Vagina (tissue), 2 donors: ENCODE results near the gene RPL3. TPM values are rescaled to one million over a fixed set of nuclear protein-coding genes. Genes with fewer than 3 reads are reported as not detected.
A peak's percentile ranks its signal among the peaks of the same experiment; 100 is the strongest.

Experiments used
- DNase-seq, 2 donors: peaks; one replicate each; pipeline ENCODE4 v3.0.0-alpha.2; 2017; ENCODE audit errors: extremely low spot score in 2 of 2
- H3K27ac ChIP-seq: fragments of 200-600 bp; sonication (generic); one replicate; pipeline ENCODE4 v1.5.1; 2019
- H3K27me3 ChIP-seq: fragments of 200-600 bp; sonication (generic); one replicate; pipeline ENCODE4 v1.5.1; 2019
- H3K36me3 ChIP-seq, 2 donors: fragments of 200-600 bp; sonication (generic); one replicate each; pipeline ENCODE4 v1.5.1; 2017 to 2019
- H3K4me1 ChIP-seq: fragments of 200-600 bp; sonication (generic); one replicate; pipeline ENCODE4 v1.5.1; 2019
- H3K4me3 ChIP-seq, 2 donors: fragments of 200-600 bp; sonication (generic); 1 replicate in 1 of 2; 2 replicates in 1 of 2; pipeline ENCODE4 v1.5.1; 2016 to 2019
- H3K9me3 ChIP-seq: fragments of 200-600 bp; sonication (generic); one replicate; pipeline ENCODE4 v1.5.1; 2019
- POLR2A ChIP-seq, 2 donors: fragments of 450-650 bp; IDR thresholded peaks; one replicate each; pipeline ENCODE4 v1.6.1; 2017; ENCODE audit warnings: antibody characterized with exemption in 2 of 2, mild to moderate bottlenecking in 2 of 2, moderate library complexity in 2 of 2
- POLR2AphosphoS5 ChIP-seq, 2 donors: sonication (generic); formaldehyde crosslinking; IDR thresholded peaks; one replicate each; pipeline ENCODE4 v1.9.0; 2017; ENCODE audit warnings: antibody characterized with exemption in 2 of 2, mild to moderate bottlenecking in 2 of 2, low read depth in 1 of 2; ENCODE audit not compliant: insufficient read depth in 1 of 2
- intact Hi-C: fragments of 100-400 bp; cut with DNase I; formaldehyde crosslinking; loops from one replicate; pipeline ENCODE4 v1.15.1; 2023
- total RNA-seq: library from RNA; depleted of rRNA; stranded (reverse); fragments of >200 nt; gene quantifications from one replicate; pipeline ENCODE4 v1.2.3, GENCODE V29; 2016
- TF ChIP-seq, protein P1 (sequence below), 3 experiments: fragments of 450-650 bp in 2 of 3; fragments of 200-600 bp in 1 of 3; sonication (generic) in 1 of 3; IDR thresholded peaks; one replicate each; pipeline ENCODE4 v1.5.1; 2017 to 2019; ENCODE audit warnings: antibody characterized with exemption in 3 of 3, mild to moderate bottlenecking in 2 of 3, moderate library complexity in 2 of 3

Gene RPL3
- total RNA-seq, 1 donor from 2014 or later = 2,613 TPM

DNA sequence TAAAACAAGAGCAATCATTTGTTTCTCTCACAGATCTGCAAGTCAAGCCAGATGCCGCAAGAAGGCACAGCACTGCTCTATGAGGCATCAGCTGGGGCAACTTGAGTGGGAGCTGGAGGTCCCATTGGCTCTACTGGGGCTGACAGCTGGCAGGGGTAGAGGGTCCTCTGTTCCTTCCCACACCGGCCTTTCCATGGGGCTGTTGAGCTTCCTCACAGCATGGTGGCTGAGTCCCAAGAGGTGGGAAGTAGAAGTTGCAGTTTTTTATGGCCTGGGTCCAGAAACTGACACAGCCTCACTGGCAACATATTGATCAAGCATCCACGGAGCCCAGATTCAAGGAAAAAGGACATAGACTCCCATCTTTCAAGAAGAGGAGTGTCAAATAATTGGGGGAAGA, 34.4 kb downstream of the RPL3 start:
- Histone ChIP-seq H3K4me1 (peaks cover 19% of the 10 kb centered on the region), H3K9me3 (no peaks in the 10 kb centered on the region), H3K4me3 (no peak overlapping the region), H3K36me3 (no peaks in the 10 kb centered on the region), H3K27me3 (no peaks in the 10 kb centered on the region), H3K27ac (no peak overlapping the region)
- no peak for DNase-seq
- intact Hi-C loops = loop anchor here (10.0 kb wide), 1 partner anchor 690 kb away; no protein-coding TSS in a partner anchor
- TF ChIP-seq, protein P1, sequence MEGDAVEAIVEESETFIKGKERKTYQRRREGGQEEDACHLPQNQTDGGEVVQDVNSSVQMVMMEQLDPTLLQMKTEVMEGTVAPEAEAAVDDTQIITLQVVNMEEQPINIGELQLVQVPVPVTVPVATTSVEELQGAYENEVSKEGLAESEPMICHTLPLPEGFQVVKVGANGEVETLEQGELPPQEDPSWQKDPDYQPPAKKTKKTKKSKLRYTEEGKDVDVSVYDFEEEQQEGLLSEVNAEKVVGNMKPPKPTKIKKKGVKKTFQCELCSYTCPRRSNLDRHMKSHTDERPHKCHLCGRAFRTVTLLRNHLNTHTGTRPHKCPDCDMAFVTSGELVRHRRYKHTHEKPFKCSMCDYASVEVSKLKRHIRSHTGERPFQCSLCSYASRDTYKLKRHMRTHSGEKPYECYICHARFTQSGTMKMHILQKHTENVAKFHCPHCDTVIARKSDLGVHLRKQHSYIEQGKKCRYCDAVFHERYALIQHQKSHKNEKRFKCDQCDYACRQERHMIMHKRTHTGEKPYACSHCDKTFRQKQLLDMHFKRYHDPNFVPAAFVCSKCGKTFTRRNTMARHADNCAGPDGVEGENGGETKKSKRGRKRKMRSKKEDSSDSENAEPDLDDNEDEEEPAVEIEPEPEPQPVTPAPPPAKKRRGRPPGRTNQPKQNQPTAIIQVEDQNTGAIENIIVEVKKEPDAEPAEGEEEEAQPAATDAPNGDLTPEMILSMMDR (IDR thresholded peaks at IDR 0.05) = no peak
- TF ChIP-seq POLR2A (IDR thresholded peaks at IDR 0.05) (no peak), POLR2AphosphoS5 (IDR thresholded peaks at IDR 0.05; ENCODE audit: insufficient read depth in 1 of 2, low read depth in 1 of 2) (no peak)

DNA sequence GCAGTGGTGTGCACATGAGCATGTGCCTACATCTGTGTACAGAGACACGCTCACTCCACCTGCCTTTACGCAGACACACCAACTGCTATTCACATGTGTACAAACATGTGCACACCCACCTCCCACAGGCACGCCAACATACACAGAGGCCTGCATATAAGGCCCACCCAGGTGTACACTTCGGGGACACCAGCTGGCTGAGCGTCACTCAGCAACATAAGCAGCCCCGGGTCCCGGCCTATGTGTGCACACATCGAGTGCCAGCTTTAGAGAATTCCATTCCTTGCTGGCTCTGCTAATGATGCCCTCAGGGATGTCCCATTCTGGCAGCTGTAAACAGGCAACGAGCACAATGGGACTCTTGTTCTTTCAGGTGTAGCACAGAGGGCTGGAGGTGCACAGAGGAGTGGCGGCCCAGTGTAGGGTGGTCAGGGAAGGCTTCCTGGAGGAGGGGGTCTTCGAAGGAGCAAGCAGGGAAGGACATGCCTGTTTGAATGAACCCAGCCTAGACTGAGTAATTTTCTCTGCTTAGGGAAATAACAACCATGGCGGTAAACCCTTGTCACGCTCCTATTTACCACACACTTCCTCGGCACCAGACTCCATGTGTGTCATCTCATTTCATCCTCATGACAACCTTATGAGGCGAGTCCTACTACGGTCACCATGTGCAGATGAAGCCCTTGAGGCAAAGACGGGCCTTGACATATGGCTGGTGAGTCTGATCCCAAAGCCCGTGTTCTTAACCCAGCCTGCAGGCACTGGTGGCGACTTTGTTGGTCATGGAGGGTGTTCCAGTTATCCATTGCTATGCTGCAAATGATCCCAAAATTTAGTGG, 35.1 kb downstream of the RPL3 start:
- Histone ChIP-seq H3K4me3 (no peak overlapping the region), H3K27ac (peak overlapping the region; percentile 42), H3K9me3 (no peaks in the 10 kb centered on the region), H3K4me1 (peaks cover 19% of the 10 kb centered on the region), H3K36me3 (no peaks in the 10 kb centered on the region), H3K27me3 (no peaks in the 10 kb centered on the region)
- no peak for DNase-seq
- intact Hi-C loops = loop anchor here (10.0 kb wide), 1 partner anchor 690 kb away; no protein-coding TSS in a partner anchor
- TF ChIP-seq, protein P1 (IDR thresholded peaks at IDR 0.05) = no peak
- no peak for TF ChIP-seq POLR2AphosphoS5 (IDR thresholded peaks at IDR 0.05; ENCODE audit: insufficient read depth in 1 of 2, low read depth in 1 of 2)
- no peak for TF ChIP-seq POLR2A (IDR thresholded peaks at IDR 0.05)

DNA sequence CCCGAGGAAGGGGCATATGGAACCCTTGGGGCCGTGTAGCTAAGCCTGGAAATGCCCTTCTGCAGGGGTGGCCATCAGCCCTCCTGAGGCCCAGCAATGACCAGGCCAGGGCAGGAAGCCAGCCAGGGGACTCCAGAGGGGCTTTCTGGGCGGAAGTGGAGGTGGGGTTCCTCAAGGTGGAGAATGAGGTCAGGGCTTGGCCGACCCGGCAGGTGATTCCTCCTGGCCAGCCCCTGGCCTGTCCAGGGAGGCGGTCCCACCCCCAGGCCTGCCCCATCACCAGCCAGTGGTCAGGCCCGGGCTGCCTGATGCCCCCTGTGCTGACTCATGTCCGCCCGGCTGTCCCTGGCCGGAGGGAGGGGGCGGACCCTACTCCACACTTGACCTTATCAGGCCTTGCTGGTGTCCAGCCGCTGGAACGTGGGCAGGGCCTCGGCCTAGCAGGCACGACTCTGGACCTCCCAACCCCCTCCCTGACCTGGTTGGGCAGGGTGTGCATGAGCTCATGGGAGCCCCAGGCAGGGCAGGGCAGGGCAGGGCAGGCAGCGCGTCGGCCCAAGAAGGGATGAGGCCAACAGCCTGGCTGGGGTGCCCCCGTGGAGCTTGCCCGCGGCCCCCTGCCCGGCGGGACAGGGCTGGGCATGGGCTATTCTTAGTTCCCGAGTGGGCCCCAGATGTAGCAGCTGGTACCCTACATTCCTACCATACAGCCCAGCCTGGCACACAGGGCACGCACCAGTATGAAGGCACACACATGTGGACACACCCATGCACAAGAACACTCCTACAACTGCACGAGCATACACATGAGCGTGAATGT, 35.9 kb downstream of the RPL3 start:
- Histone ChIP-seq H3K4me3 (no peak overlapping the region), H3K36me3 (no peaks in the 10 kb centered on the region), H3K4me1 (peaks cover 19% of the 10 kb centered on the region), H3K27me3 (no peaks in the 10 kb centered on the region), H3K9me3 (no peaks in the 10 kb centered on the region), H3K27ac (peak overlapping the region; percentile 42)
- intact Hi-C loops = loop anchor here (10.0 kb wide), 1 partner anchor 691 kb away; no protein-coding TSS in a partner anchor
- no peak for DNase-seq
- no peak for TF ChIP-seq POLR2A (IDR thresholded peaks at IDR 0.05)
- peak in 1 of 2 donors; percentile 60 for TF ChIP-seq POLR2AphosphoS5 (IDR thresholded peaks at IDR 0.05; ENCODE audit: insufficient read depth in 1 of 2, low read depth in 1 of 2)

DNA sequence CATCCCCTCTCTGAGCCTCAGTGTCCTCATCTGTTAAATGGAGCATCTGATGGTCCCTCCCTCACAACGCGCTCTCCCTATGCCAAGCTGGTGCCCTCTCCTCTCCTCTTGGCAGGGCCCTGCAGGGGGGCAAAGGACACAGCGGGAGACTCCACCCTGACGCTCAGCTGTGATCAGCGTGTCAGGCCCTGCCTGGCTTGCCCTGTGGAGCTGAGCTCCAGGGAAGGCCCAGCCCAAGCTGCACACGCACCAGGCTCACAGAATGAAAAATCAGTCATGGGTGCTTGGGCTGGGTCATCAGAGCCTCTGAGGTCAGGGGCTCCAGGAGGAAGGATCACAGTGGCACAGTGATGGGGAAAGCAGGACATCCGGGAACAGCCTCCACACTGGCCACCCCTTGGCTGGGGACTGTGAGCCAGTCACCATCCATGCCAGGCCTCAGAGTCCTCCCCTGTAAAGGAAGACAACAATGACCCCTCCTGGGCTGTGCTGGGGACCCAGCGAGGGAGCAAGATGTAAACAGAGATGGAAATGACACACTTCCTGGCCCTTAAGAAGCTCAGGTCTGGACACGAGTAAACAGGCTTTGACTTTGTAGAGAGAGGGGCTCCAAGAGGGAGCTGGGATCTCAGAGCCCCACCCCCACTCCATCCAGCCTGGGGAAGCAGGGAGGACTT, 36.6 kb downstream of the RPL3 start:
- no peak for DNase-seq
- Histone ChIP-seq H3K27me3 (no peaks in the 10 kb centered on the region), H3K27ac (peak overlapping the region; percentile 42), H3K36me3 (no peaks in the 10 kb centered on the region), H3K4me1 (peaks cover 19% of the 10 kb centered on the region), H3K4me3 (no peak overlapping the region), H3K9me3 (no peaks in the 10 kb centered on the region)
- intact Hi-C loops = loop anchor here (10.0 kb wide), 1 partner anchor 692 kb away; no protein-coding TSS in a partner anchor
- TF ChIP-seq POLR2A (IDR thresholded peaks at IDR 0.05) (no peak), POLR2AphosphoS5 (IDR thresholded peaks at IDR 0.05; ENCODE audit: insufficient read depth in 1 of 2, low read depth in 1 of 2) (no peak)

DNA sequence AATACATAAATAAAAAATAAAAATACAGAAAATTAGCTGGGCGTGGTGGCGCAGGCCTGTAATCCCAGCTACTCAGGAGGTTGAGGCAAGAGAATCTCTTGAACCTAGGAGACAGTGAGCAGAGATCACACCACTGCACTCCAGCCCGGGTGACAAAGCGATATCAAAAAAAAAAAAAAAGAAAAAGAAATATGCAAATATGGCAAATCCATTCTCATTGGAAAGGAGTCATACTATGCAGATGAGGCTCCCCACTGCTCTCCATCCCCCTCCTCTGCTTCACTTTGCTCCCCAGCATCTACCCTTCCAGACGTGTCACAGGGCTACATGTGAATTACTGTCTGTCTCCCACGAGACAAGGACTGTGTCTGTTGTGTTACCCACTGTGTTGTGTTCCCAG, 38.3 kb downstream of the RPL3 start:
- TF ChIP-seq, protein P1 (IDR thresholded peaks at IDR 0.05) = no peak
- TF ChIP-seq POLR2AphosphoS5 (IDR thresholded peaks at IDR 0.05; ENCODE audit: insufficient read depth in 1 of 2, low read depth in 1 of 2) (no peak), POLR2A (IDR thresholded peaks at IDR 0.05) (no peak)
- no peak for DNase-seq
- H3K4me1 ChIP-seq = peaks cover 19% of the 10 kb centered on the region
- no peaks in the 10 kb centered on the region for H3K9me3 ChIP-seq
- intact Hi-C loops = loop anchor here (10.0 kb wide), 1 partner anchor 694 kb away; no protein-coding TSS in a partner anchor
- no peak overlapping the region for H3K4me3 ChIP-seq
- H3K27me3 ChIP-seq = no peaks in the 10 kb centered on the region
- H3K27ac ChIP-seq = no peak overlapping the region
- H3K36me3 ChIP-seq = no peaks in the 10 kb centered on the region
